IPS-NIHi11 (cell line): ENCODE measurements around the gene IFITM2.
"Not testable (repeated sequence)": the region's sequence is repeated elsewhere in the genome, so short reads cannot be mapped to it uniquely, and the experiment has no call there.

Experiments used
- DNase-seq: peaks from one replicate; pipeline ENCODE4 v3.0.0; 2012; ENCODE audit warnings: mixed read lengths, low spot score

Gene IFITM2

GRCh38 chr11:307766-308708 is at the start of gene IFITM2:
IFITM2 (plus strand) TSS chr11:307816; CDS start chr11:308193, 377 bp downstream.
- DNase-seq, result not testable (repeated sequence)

GRCh38 chr11:259413-259812 is 48.2 kb upstream of the IFITM2 start:
- DNase-seq, result no peak

GRCh38 chr11:261624-262023 is 46.0 kb upstream of the IFITM2 start:
- DNase-seq, result no peak

DNA sequence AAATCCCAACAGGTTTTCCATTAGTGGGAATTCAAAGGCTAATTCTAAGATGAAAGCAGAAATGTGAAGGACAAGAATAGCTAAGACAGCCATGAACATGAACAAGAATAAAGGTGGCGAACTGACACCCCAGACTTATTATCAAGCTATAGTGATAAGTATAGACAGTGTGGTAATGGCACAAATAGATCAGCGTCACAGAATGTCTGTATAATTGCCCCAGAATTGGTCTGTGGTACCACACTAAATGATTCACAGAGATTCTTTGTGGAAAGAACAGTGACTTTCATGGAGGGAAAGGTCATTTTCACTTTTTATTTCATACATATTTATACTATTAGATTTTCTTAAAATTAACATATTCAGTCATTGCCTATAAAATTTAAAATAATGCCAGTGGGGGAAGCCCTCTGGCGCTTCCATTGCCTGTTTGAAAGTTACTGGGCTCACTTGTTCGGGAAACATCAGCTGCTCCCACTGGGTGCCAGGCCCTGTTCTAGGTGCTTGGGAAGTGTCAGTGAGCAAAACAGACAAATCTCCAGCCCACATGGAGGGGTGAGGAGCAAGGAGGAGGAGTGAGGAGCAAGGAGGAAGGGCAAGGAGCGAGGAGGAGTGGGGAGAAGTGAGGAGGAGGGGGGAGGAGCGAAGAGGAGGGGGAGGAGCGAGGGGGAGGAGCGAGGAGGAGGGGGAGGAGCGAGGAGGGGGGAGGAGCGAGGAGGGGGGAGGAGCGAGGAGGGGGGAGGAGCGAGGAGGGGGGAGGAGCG is 40.8 kb upstream of the IFITM2 start:
- no peak for DNase-seq

- no peak for DNase-seq
Measured at GRCh38 chr11:267491-267994, 40.1 kb upstream of the IFITM2 start.

- DNase-seq, result not testable (repeated sequence)
Measured at GRCh38 chr11:268716-269145, 38.9 kb upstream of the IFITM2 start.

- DNase-seq, result no peak
Measured at GRCh38 chr11:269146-269890, 38.3 kb upstream of the IFITM2 start.

- no peak for DNase-seq
Measured at GRCh38 chr11:270451-271318, 36.9 kb upstream of the IFITM2 start.

DNA sequence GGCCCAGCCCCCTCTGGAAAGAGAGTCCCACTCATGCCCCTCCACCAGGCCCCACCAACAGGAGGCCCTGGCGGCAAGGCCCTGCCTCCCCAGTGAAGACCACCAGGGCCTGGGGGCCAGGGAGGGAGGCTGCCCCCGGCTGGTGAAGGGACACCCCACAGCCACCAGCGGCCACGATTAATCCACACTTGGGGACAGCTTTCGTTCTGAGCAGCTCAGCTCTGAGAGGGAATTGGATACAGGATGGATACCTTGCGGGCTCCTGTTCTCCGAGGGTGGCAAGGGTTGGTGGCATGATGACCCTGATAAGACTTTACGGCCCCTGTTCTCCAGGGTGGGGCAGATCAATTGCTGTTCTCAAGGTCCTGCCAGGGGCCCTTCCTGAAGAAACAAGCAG is 36.3 kb upstream of the IFITM2 start:
- no peak for DNase-seq

DNA sequence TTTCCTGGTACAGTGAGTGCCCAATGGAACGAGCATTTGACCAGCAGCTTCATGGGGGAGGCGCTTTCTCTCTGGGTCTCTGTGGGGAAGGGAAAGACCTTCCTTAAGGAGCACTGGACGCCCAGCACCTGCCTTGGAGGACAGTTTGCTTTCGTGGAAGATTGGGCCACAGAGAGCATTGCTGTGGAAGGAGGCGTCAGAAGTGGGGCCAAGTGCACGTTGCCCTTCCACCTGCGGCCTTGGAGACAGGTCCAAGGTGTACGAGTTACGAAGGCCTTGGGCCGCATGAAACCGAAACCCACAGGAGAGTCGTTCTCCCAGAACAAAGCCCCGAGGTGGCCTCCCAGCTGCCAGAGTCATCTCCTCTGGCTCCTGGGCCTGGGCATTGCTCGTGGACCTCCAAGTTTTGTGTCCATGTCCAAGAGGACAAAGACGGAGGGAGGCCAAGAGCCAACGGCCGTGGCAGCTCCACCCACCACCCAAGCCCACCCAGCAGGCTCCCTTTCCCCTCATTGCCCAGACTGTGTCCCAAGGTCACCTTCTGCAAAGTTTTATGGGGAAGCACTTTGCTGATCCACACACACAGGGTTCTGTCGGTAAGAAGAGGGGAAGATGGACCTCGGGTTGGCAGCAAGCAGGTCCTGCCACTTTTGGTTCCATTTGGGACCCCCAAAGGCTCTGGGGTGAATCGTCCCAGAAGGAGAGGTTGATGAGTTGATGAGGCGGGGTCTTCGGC is 35.3 kb upstream of the IFITM2 start:
- no peak for DNase-seq

DNA sequence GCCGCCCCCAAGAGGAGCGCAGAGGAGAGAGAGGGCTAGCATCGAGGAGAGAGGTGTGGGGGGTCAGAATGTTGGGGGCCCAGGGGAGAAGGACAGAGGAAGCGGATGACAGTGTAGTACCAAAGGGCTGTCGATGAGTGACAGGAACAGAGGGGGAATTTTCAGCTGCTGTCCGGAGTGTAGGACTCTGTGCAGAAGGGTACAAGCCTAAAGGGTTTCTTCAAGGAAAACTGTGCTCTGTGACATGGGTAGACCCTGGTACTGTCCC is 34.8 kb upstream of the IFITM2 start:
- DNase-seq, result no peak

GRCh38 chr11:276219-276618 is 31.4 kb upstream of the IFITM2 start:
- DNase-seq, result no peak

- no peak for DNase-seq
Measured at GRCh38 chr11:278001-278951, 29.3 kb upstream of the IFITM2 start, which contains the start of gene NLRP6. NLRP6 (plus strand) TSS chr11:278407; CDS start chr11:278570, 163 bp downstream.

DNA sequence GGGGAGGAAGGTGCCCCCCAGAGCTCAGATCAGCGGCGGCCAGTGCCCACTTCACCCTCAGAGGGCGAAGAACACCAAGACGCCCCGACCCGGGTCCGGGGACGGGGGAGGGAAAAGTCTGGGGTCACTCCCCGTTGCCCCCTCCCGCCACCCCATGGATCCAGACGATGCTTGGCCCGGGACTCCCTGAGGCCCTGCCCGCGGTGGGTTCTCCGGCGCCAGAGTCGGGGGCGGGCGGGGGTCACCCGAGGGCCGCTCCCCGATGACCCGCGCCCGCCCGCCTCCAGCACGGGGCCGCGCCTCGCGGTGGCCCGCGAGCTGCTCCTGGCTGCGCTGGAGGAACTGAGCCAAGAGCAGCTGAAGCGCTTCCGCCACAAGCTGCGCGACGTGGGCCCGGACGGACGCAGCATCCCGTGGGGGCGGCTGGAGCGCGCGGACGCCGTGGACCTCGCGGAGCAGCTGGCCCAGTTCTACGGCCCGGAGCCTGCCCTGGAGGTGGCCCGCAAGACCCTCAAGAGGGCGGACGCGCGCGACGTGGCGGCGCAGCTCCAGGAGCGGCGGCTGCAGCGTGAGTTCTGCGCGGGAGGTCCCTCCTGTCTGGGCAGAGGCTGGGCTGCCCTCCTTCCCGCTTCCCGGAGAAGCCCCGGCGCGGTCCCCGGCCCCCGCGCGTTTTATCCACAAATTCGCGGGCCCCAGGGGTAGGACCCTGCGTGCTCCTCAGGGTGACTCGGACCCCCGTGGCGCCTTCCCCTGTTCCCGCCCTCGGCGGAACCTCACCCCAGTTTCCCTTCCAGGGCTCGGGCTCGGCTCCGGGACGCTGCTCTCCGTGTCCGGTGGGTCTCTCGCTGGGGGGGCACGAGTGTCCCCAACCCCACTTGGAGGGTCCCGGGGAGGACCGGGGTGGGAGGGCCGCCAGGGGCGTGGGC is 28.3 kb upstream of the IFITM2 start:
- DNase-seq, result no peak

DNA sequence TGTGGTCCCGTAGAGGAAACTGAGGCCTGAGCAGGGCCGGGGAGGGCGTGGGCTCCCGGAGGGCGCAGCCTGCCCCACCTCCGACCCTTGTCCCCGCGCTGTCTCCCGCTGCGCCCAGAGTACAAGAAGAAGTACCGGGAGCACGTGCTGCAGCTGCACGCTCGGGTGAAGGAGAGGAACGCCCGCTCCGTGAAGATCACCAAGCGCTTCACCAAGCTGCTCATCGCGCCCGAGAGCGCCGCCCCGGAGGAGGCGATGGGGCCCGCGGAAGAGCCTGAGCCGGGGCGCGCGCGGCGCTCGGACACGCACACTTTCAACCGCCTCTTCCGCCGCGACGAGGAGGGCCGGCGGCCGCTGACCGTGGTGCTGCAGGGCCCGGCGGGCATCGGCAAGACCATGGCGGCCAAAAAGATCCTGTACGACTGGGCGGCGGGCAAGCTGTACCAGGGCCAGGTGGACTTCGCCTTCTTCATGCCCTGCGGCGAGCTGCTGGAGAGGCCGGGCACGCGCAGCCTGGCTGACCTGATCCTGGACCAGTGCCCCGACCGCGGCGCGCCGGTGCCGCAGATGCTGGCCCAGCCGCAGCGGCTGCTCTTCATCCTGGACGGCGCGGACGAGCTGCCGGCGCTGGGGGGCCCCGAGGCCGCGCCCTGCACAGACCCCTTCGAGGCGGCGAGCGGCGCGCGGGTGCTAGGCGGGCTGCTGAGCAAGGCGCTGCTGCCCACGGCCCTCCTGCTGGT is 27.5 kb upstream of the IFITM2 start:
- DNase-seq, result peak; percentile 85

DNA sequence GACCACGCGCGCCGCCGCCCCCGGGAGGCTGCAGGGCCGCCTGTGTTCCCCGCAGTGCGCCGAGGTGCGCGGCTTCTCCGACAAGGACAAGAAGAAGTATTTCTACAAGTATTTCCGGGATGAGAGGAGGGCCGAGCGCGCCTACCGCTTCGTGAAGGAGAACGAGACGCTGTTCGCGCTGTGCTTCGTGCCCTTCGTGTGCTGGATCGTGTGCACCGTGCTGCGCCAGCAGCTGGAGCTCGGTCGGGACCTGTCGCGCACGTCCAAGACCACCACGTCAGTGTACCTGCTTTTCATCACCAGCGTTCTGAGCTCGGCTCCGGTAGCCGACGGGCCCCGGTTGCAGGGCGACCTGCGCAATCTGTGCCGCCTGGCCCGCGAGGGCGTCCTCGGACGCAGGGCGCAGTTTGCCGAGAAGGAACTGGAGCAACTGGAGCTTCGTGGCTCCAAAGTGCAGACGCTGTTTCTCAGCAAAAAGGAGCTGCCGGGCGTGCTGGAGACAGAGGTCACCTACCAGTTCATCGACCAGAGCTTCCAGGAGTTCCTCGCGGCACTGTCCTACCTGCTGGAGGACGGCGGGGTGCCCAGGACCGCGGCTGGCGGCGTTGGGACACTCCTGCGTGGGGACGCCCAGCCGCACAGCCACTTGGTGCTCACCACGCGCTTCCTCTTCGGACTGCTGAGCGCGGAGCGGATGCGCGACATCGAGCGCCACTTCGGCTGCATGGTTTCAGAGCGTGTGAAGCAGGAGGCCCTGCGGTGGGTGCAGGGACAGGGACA is 26.7 kb upstream of the IFITM2 start:
- DNase-seq, result no peak
